GM20000 (cell line): ENCODE measurements around the gene RUNX1.

ENCODE experiments used
- DNase-seq: peaks from one replicate; pipeline ENCODE4 v3.0.0; 2012; ENCODE audit warnings: low spot score
- TF ChIP-seq, protein P1 (sequence below): IDR thresholded peaks from 2 replicates; pipeline ENCODE4 v1.5.1; 2012; ENCODE audit warnings: mild to moderate bottlenecking, control low read depth; ENCODE audit errors: extremely low read depth, missing control alignments

Gene RUNX1

DNA sequence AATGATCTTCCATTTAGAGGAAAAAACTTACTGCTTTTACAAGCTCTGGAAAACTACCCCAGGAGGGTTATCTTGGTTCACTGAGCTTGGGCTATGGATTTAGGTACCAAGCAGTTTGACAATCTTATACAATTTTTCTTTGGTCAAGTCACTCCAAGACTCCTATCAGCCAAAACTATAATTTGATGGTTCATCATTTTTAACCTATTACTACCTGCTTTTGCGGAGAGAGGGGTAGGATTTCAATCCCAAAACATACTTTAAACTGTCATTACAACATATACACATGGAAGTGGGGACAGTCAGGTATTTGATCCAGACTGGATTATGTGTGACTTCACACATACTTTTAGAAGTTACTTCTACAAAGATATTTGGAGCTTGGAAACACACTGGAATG is 71.8 kb downstream of the RUNX1 start:
- DNase-seq, result no peak
- TF ChIP-seq, protein P1, sequence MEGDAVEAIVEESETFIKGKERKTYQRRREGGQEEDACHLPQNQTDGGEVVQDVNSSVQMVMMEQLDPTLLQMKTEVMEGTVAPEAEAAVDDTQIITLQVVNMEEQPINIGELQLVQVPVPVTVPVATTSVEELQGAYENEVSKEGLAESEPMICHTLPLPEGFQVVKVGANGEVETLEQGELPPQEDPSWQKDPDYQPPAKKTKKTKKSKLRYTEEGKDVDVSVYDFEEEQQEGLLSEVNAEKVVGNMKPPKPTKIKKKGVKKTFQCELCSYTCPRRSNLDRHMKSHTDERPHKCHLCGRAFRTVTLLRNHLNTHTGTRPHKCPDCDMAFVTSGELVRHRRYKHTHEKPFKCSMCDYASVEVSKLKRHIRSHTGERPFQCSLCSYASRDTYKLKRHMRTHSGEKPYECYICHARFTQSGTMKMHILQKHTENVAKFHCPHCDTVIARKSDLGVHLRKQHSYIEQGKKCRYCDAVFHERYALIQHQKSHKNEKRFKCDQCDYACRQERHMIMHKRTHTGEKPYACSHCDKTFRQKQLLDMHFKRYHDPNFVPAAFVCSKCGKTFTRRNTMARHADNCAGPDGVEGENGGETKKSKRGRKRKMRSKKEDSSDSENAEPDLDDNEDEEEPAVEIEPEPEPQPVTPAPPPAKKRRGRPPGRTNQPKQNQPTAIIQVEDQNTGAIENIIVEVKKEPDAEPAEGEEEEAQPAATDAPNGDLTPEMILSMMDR, result no peak

- peak; percentile 60 for DNase-seq
Measured at GRCh38 chr21:34974162-34974981, 74.7 kb downstream of the RUNX1 start.

GRCh38 chr21:34973685-34974084 is 75.4 kb downstream of the RUNX1 start:
- DNase-seq, result no peak
- TF ChIP-seq, protein P1, result no peak

More at GRCh38 chr21:34974162-34974981, 74.7 kb downstream of the RUNX1 start:
- TF ChIP-seq, protein P1, result no peak

DNA sequence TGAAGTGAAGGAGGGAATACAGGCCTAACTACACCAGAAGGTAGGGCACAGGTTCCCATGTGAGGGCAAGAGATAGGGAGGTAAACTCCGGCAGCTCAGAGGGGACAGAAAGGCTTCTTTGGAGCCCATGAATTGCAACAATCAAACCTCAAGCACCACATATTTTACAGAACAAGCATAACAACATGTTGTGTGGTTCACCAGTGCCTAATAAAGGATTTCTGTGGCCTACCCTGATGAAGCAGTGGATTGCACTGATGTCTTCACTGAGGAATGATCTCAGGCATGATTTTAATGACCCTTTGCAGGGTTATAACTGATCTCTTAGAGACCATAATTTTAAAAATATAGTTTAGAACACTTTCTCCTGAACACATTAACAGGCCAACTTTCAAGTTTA is 77.4 kb downstream of the RUNX1 start:
- DNase-seq, result no peak
- TF ChIP-seq, protein P1, result no peak

- no peak for DNase-seq
- TF ChIP-seq, protein P1, result no peak
Measured at GRCh38 chr21:34970566-34970965, 78.5 kb downstream of the RUNX1 start.

- no peak for DNase-seq
- TF ChIP-seq, protein P1, result no peak
Measured at GRCh38 chr21:34970167-34970500, 79.0 kb downstream of the RUNX1 start.

- TF ChIP-seq, protein P1, result no peak
- no peak for DNase-seq
Measured at GRCh38 chr21:34969423-34970166, 79.5 kb downstream of the RUNX1 start.
